ENCODE measurements around the gene AGK.

AGK gene

DNA sequence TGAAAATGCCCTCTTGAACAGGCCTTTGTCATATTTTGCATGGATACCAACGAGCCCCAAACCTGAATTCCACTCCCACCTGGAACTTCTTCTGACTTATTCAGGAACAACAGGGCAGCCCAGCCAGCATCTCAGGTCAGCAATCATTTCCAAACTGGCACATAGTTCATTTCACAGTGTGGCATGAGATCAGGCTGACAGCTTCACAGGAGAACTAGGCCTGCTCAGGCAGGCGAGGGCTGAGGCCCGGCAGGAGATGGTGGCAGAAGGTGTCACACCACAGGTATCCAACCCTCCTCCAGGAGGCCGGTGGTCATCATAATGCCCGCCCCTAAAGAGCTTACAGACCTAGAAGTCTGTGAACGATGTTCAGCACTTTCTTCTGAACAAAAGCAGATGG lies 108.3 kb downstream of the AGK start:
- no peak for TF ChIP-seq CTCF (IDR thresholded peaks at IDR 0.05)
- no peak overlapping the region for H3K27ac ChIP-seq
- no peak overlapping the region for H3K4me3 ChIP-seq (ENCODE audit: low read depth in 1 of 2, low read length in 1 of 2)
- no peaks in the 10 kb centered on the region for H3K9me3 ChIP-seq
- no peaks in the 10 kb centered on the region for H3K27me3 ChIP-seq
- H3K4me1 ChIP-seq (ENCODE audit: control insufficient read depth in 1 of 2, insufficient read depth in 1 of 2, low read depth in 1 of 2, low read length in 1 of 2) = peaks cover 5% of the 10 kb centered on the region in 2 experiments
- no peaks in the 10 kb centered on the region for H3K36me3 ChIP-seq

GRCh38 chr7:141660259-141660658 lies 109.0 kb downstream of the AGK start:
- H3K36me3 ChIP-seq = no peaks in the 10 kb centered on the region
- H3K4me3 ChIP-seq (ENCODE audit: low read depth in 1 of 2, low read length in 1 of 2) = no peak overlapping the region

GRCh38 chr7:141663081-141663849 lies 112.1 kb downstream of the AGK start:
- Histone ChIP-seq H3K4me1 (ENCODE audit: control insufficient read depth in 1 of 2, insufficient read depth in 1 of 2, low read depth in 1 of 2, low read length in 1 of 2) (peaks cover 5% of the 10 kb centered on the region in 2 experiments), H3K4me3 (ENCODE audit: low read depth in 1 of 2, low read length in 1 of 2) (no peak overlapping the region), H3K36me3 (no peaks in the 10 kb centered on the region), H3K27me3 (no peaks in the 10 kb centered on the region), H3K27ac (peak overlapping the region; percentile 34), H3K9me3 (no peaks in the 10 kb centered on the region)
- TF ChIP-seq CTCF (IDR thresholded peaks at IDR 0.05) = no peak

More at GRCh38 chr7:141660259-141660658, 109.0 kb downstream of the AGK start:
- Histone ChIP-seq H3K27me3 (no peaks in the 10 kb centered on the region), H3K4me1 (ENCODE audit: control insufficient read depth in 1 of 2, insufficient read depth in 1 of 2, low read depth in 1 of 2, low read length in 1 of 2) (peaks cover 5% of the 10 kb centered on the region in 2 experiments), H3K27ac (peak overlapping the region; percentile 47), H3K9me3 (no peaks in the 10 kb centered on the region)
- TF ChIP-seq CTCF (IDR thresholded peaks at IDR 0.05) = no peak

- Histone ChIP-seq H3K27ac (no peak overlapping the region), H3K9me3 (no peaks in the 10 kb centered on the region), H3K4me1 (ENCODE audit: control insufficient read depth in 1 of 2, insufficient read depth in 1 of 2, low read depth in 1 of 2, low read length in 1 of 2) (peaks cover 5% of the 10 kb centered on the region in 2 experiments), H3K36me3 (no peaks in the 10 kb centered on the region), H3K4me3 (ENCODE audit: low read depth in 1 of 2, low read length in 1 of 2) (no peak overlapping the region), H3K27me3 (no peaks in the 10 kb centered on the region)
- TF ChIP-seq CTCF (IDR thresholded peaks at IDR 0.05) = no peak
Observed at GRCh38 chr7:141664450-141664849, 113.2 kb downstream of the AGK start.

- Histone ChIP-seq H3K36me3 (no peaks in the 10 kb centered on the region), H3K9me3 (no peaks in the 10 kb centered on the region), H3K27ac (no peak overlapping the region), H3K27me3 (no peaks in the 10 kb centered on the region), H3K4me1 (ENCODE audit: control insufficient read depth in 1 of 2, insufficient read depth in 1 of 2, low read depth in 1 of 2, low read length in 1 of 2) (peaks cover 5% of the 10 kb centered on the region in 2 experiments), H3K4me3 (ENCODE audit: low read depth in 1 of 2, low read length in 1 of 2) (no peak overlapping the region)
- no peak for TF ChIP-seq CTCF (IDR thresholded peaks at IDR 0.05)
Observed at GRCh38 chr7:141665208-141666035, 114.2 kb downstream of the AGK start.
